ENCODE results near the gene ECE1.

The ECE1 gene

GRCh38 chr1:21307210-21307609, 16.9 kb upstream of the ECE1 start:
- DNase-seq (ENCODE audit: low spot score): no peak
- Histone ChIP-seq H3K4me3 (no peak overlapping the region), H3K27ac (peak overlapping the region; percentile 46 to 75)
- no peak for TF ChIP-seq CTCF (IDR thresholded peaks at IDR 0.05)

- no peak for TF ChIP-seq CTCF (IDR thresholded peaks at IDR 0.05)
- no peak overlapping the region for H3K4me3 ChIP-seq
- H3K27ac ChIP-seq: peak overlapping the region in 1 of 2 donors; percentile 5
- no peak for DNase-seq (ENCODE audit: low spot score)
Measured at GRCh38 chr1:21305900-21306189, 15.6 kb upstream of the ECE1 start.

DNA sequence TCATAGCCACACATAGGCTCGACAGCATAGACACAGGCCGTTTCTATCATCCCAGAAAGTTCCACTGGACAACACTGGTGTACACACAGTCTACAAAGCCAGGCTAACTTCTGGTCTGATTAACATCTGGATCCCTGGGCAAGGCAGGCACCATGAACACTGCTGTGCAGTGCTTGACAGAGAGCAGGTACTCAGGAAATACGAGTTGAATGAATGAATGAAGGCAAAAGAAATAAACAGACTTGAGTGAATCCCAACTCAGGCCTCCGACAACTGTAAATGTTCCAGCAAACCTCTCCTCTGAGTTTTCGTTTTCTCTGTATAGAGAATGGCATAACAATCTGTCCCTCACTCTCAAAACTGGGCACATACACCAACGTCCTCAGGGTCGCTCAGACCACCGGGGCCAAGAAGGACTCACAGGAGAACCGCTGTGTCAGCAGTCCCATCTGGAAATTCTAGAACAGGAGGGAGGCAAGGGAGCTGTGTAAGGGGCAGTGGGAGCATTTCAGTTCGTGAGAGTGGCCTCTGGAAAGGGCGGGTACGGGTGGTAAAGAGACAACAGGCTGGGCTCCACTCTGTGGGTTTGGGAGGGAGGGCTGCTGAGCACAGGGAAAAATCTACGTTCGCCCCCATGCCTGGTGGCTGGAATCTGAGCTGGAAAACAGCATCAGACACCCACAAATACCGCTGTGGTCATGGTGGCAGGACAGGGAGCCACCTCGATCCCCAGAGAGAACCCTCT, 15.1 kb upstream of the ECE1 start:
- no peak for DNase-seq (ENCODE audit: low spot score)
- H3K27ac ChIP-seq: peak overlapping the region; percentile 5
- H3K4me3 ChIP-seq: no peak overlapping the region
- TF ChIP-seq CTCF (IDR thresholded peaks at IDR 0.05): no peak

- Histone ChIP-seq H3K4me3 (no peak overlapping the region), H3K27ac (peak overlapping the region in 1 of 2 donors; percentile 5)
- DNase-seq (ENCODE audit: low spot score): no peak
- no peak for TF ChIP-seq CTCF (IDR thresholded peaks at IDR 0.05)
Measured at GRCh38 chr1:21304488-21304887, 14.2 kb upstream of the ECE1 start.

- peak overlapping the region; percentile 6 for H3K4me3 ChIP-seq
- peak; percentile 76 for DNase-seq (ENCODE audit: low spot score)
- TF ChIP-seq CTCF (IDR thresholded peaks at IDR 0.05): no peak
- H3K27ac ChIP-seq: peak overlapping the region; percentile 44 to 72
Measured at GRCh38 chr1:21302747-21303715, 12.8 kb upstream of the ECE1 start.

DNA sequence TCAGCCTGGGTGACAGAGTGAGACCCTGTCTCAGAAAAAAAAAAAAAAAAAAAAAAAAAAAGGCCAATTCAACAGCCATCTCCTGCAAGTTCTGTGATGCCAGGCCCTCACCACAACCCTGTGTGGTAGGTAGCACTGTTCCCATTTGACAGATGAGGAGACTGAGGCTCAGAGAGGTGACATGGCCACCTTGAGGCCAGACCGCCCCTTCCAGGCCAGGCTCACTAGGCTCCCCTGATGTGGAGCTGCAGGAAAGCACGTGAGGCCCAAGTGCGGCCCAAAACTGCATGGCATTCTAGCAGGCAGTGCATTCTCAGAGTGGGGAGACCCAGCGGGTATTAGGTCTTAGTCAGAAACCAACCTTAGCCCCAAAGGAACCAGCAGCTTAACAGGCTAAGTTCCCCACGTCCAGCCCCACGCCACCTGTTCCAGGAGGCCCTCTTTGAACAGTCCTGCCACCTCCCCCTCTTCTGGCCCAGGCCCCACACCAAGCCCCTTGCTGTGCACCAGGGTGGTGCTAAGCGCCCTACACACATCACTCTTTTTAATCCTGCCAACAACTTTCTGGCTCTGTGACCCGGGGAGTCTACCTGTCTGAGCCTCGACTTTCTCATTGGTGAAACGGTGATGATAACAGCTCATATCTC, 11.7 kb upstream of the ECE1 start:
- DNase-seq (ENCODE audit: low spot score): peak; percentile 68
- no peak for TF ChIP-seq CTCF (IDR thresholded peaks at IDR 0.05)
- Histone ChIP-seq H3K4me3 (no peak overlapping the region), H3K27ac (peak overlapping the region in 1 of 2 donors; percentile 72)
